LNCAP (cell line): ENCODE measurements around the gene EFTUD2.

Source experiments
- CTCF ChIP-seq: fragments of 450-650 bp; IDR thresholded peaks from 2 replicates; pipeline ENCODE4 v1.5.1; 2017; ENCODE audit warnings: mild to moderate bottlenecking

Gene EFTUD2

GRCh38 chr17:44935116-44935515 is 35.9 kb upstream of the EFTUD2 start:
- TF ChIP-seq CTCF, result no peak

DNA sequence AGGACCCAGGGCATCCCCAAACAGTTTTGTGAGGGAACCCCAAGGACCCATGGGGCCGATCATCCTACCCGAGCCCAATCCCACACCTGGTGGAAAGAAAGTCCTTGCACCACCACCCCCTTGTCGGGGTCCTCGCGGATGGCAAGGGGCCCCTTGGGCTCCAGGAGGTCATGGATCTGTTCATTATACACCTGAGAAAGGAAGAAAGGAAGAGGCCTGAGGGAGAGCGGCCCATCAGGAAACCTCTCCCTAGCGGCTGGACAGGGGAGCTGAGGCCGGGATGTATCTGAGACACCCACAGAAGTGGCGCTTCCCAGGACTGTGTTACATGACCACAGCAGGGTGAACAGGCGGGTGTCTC is 35.5 kb upstream of the EFTUD2 start:
- no peak for TF ChIP-seq CTCF

DNA sequence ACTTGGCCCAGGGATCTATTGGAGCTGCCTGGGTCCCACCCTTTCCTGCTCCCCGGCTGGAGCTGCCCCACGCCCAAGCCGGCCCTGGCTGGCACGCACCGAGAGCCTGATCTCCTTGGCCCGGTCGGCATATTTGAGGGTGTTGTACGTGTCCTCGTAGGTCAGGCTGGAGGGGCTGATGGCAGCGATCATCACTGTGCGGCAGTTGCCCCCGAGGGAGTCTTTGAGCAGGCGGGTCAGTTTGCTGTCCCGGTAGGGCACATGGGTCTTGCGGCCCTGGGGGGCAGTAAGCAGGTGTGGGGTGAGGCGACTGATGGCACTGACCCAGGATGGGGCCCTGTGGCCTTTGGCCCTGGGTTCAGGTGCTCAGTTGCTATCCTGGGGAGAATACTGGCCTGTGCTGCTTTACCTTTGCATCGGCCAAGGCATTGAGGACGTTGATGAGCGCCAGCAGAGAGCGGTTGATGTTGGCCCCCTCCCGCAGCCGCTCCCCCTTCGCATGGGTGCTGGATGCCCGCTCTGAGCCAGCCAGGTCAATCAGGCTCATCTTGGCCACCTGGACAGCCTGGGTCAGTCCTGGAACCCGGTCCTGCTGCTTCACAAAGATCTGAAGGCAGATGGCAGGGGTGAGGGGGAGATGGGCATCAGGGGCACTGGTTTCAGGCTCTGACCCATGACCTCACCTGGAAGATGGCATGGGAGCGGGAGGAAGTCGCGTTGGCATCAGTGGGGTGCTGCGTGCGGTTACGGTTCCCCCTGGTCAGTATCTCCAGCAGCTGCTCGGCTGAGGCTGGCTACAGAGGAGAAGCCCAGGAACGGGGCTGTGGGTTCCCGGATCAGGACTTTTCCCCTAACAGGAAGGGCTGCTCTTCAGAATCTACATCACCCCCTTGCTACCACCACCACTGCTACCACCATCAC is 34.8 kb upstream of the EFTUD2 start:
- TF ChIP-seq CTCF, result no peak

GRCh38 chr17:44932787-44933097 is 33.5 kb upstream of the EFTUD2 start:
- no peak for TF ChIP-seq CTCF

GRCh38 chr17:44932096-44932786 is 33.0 kb upstream of the EFTUD2 start:
- no peak for TF ChIP-seq CTCF

DNA sequence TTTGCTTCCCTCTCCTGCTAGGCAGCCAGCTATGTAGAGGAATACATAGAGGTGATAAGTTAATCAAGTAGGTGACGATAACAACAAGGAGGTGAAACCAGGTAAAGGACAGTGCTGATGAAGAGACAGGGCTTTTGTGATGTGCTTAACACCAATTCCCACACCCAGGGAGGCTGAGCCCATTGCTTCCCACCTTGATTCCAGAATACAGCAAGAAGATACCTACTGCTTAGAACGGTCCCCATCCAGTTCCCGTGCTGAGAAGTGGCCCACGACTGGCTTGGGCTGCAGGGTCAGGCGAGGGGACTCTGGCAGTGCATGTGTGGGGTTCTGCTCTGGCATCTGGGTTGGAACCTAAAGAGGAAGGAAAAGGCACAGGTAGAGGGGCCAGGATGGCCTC is 32.1 kb upstream of the EFTUD2 start:
- TF ChIP-seq CTCF, result no peak

DNA sequence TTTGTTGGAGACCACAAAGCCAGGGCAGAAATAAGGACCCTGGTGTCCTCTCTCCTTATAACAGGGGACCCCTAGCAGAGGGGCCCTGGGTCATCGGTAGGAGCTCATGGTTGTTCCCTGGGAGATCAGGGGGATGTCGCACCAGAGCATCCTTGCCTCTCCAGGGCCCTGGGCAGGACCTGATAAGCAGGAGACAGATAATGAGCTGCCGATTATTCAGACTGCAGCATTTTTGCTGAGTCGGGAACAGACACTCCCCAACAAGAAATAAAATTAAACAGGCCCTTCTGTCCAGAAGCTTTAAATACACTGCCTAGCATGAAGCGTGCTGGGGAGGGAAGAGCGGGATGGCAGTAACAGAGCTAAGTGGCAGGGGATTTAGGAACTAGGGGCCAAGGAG is 31.4 kb upstream of the EFTUD2 start:
- TF ChIP-seq CTCF, result no peak
